Measurements from ENCODE around the gene MXD1.
"Not testable (repeated sequence)": the region's sequence is repeated elsewhere in the genome, so short reads cannot be mapped to it uniquely, and the experiment has no call there.

Gene MXD1

GRCh38 chr2:69950241-69950640 is 35.3 kb downstream of the MXD1 start:
- no peak for DNase-seq (ENCODE audit: low read depth, low spot score)

GRCh38 chr2:69950671-69951070 is 35.8 kb downstream of the MXD1 start:
- H3K27ac ChIP-seq; DNase-seq (ENCODE audit: low read depth, low spot score): not testable (repeated sequence)

More at GRCh38 chr2:69950241-69950640, 35.3 kb downstream of the MXD1 start:
- H3K27ac ChIP-seq, result no peak overlapping the region

GRCh38 chr2:69952336-69953115 is 37.6 kb downstream of the MXD1 start:
- no peak for DNase-seq (ENCODE audit: low read depth, low spot score)
- no peak overlapping the region for H3K27ac ChIP-seq

- DNase-seq (ENCODE audit: low read depth, low spot score), result no peak
- H3K27ac ChIP-seq, result no peak overlapping the region
Measured at GRCh38 chr2:69954084-69954483, 39.2 kb downstream of the MXD1 start.

GRCh38 chr2:69955029-69955428 is 40.1 kb downstream of the MXD1 start:
- H3K27ac ChIP-seq, result no peak overlapping the region
- no peak for DNase-seq (ENCODE audit: low read depth, low spot score)

- DNase-seq (ENCODE audit: low read depth, low spot score), result no peak
- H3K27ac ChIP-seq, result no peak overlapping the region
Measured at GRCh38 chr2:69956475-69956979, 41.6 kb downstream of the MXD1 start.

- H3K27ac ChIP-seq, result no peak overlapping the region
- DNase-seq (ENCODE audit: low read depth, low spot score), result no peak
Measured at GRCh38 chr2:69957965-69958364, 43.1 kb downstream of the MXD1 start.

- no peak for DNase-seq (ENCODE audit: low read depth, low spot score)
Measured at GRCh38 chr2:69958480-69958879, 43.6 kb downstream of the MXD1 start.

GRCh38 chr2:69959425-69959824 is 44.5 kb downstream of the MXD1 start:
- no peak overlapping the region for H3K27ac ChIP-seq
- no peak for DNase-seq (ENCODE audit: low read depth, low spot score)

More at GRCh38 chr2:69958480-69958879, 43.6 kb downstream of the MXD1 start:
- H3K27ac ChIP-seq, result no peak overlapping the region

GRCh38 chr2:69960821-69961220 is 45.9 kb downstream of the MXD1 start:
- no peak for DNase-seq (ENCODE audit: low read depth, low spot score)
- no peak overlapping the region for H3K27ac ChIP-seq

GRCh38 chr2:69961496-69961895 is 46.6 kb downstream of the MXD1 start, which contains the start of gene ASPRV1:
Gene ASPRV1, minus strand, starts transcription at chr2:69961631. Its CDS starts 195 bp downstream, at chr2:69961436.
- no peak within 1 kb of the TSS for H3K27ac ChIP-seq
- no peak for DNase-seq (ENCODE audit: low read depth, low spot score)

GRCh38 chr2:69962986-69963730 is 48.2 kb downstream of the MXD1 start:
- no peak overlapping the region for H3K27ac ChIP-seq
- DNase-seq (ENCODE audit: low read depth, low spot score), result no peak

GRCh38 chr2:69964353-69964841 is 49.5 kb downstream of the MXD1 start:
- no peak overlapping the region for H3K27ac ChIP-seq
- DNase-seq (ENCODE audit: low read depth, low spot score), result no peak

- DNase-seq (ENCODE audit: low read depth, low spot score), result no peak
Measured at GRCh38 chr2:69965756-69966445, 51.0 kb downstream of the MXD1 start.

GRCh38 chr2:69966496-69966895 is 51.6 kb downstream of the MXD1 start:
- DNase-seq (ENCODE audit: low read depth, low spot score), result no peak
- no peak overlapping the region for H3K27ac ChIP-seq

More at GRCh38 chr2:69965756-69966445, 51.0 kb downstream of the MXD1 start:
- H3K27ac ChIP-seq, result no peak overlapping the region

- no peak overlapping the region for H3K27ac ChIP-seq
- no peak for DNase-seq (ENCODE audit: low read depth, low spot score)
Measured at GRCh38 chr2:69968609-69969008, 53.7 kb downstream of the MXD1 start.

- DNase-seq (ENCODE audit: low read depth, low spot score), result no peak
- no peak overlapping the region for H3K27ac ChIP-seq
Measured at GRCh38 chr2:69969126-69969983, 54.4 kb downstream of the MXD1 start.

GRCh38 chr2:69969991-69970390 is 55.1 kb downstream of the MXD1 start:
- no peak overlapping the region for H3K27ac ChIP-seq
- no peak for DNase-seq (ENCODE audit: low read depth, low spot score)

GRCh38 chr2:69972822-69973221 is 57.9 kb downstream of the MXD1 start:
- no peak overlapping the region for H3K27ac ChIP-seq
- no peak for DNase-seq (ENCODE audit: low read depth, low spot score)

Measured in epithelial cell of prostate (primary cell).